Measurements from ENCODE around the gene BRINP2. TPM values are rescaled to one million over a fixed set of nuclear protein-coding genes. Genes with fewer than 3 reads are reported as not detected.

The BRINP2 gene
- polyA plus RNA-seq, 4 donors: 0.16 to 1.1 (median 0.60) TPM

DNA sequence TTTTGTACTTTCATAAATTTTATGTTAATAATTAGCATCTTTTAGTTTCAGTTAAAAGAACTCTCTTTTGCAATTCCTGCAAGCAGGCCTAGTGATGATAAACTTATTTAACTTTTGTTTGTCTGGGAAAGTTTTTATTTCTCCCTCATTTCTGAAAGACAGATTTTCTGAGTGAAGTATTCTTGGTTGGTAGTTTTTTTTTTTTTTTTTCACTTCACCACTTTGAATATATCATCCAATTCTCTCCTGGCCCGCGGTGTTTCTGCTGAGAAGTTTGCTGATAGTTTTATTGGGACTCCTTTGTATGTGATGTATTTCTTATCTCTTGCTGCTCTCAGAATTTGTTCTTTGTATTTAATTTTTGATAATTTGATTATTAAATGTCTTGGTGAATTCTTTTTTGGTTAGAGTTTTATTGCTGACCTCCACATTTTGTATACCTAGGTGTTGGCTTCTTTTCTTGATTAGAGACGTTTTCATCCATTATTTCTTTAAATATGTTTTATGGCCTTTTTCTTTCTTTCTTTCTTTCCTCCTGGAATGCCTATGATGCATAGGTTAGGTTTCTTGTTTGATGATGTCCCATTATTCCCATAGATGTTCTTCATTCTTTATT, 45.9 kb downstream of the BRINP2 start:
- DNase-seq (ENCODE audit: low read depth in 4 of 4, low spot score in 3 of 4): no peak

DNA sequence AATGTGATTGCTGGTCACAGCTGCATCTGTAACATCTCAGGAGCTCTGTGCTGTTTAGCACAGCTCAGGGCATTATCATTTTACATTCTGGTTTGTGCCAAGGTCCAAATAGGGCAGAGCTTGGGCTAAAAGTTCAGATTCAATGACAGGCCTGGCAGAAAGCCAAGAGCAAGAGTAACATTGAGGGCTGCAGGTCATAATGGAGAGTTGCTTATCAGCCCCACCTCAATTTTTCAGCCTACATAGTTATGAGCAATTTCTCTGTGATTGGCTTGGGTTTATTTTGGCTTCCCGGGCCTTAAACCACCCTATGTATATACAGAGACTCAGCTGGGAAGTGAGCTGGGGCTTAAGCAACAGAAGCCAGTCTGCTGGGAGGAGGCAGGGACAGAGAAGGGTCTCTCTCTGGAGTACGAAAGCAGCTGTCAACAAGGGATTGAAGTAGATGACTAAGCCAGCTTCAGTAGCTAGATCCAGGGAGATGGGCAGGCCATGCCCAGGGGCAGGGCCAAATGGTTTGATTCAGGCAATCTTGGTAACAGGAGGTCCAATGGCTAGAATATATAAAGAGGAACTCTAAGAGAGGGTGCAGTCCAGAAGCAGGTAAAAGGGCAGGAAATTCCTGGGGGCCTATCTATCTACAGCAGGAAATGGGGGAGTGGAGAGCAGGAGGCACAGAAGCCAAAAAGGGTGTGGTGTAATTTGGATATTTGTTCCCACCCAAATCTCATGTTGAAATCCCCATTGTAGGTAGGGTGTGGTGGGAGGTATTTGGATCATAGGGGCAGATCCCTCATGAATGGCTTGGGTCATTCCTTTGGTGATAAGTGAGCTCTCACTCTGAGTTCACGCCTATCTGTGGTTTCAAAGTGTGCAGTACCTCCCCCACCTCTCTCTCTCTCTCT, 49.0 kb downstream of the BRINP2 start:
- DNase-seq (ENCODE audit: low read depth in 4 of 4, low spot score in 3 of 4): no peak

DNA sequence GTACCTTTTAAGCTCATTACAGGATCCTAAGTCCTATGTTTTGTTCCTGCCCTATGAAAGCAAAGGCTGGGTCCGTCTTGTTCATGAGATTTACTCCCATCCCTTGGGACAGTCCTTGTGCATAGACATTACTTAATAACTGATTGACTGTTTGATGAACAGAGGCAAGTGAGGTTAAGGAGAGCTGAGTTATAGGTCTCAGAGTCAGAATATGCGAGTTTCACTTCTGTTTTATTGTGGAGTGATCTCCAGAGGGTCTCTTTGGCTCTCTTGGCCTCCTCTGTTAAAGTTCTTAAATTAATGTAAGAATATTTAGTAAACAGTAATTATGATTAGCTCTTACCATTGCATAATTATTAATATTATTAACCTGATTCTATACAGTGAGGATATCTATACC, 52.6 kb downstream of the BRINP2 start:
- no peak for DNase-seq (ENCODE audit: low read depth in 4 of 4, low spot score in 3 of 4)

DNA sequence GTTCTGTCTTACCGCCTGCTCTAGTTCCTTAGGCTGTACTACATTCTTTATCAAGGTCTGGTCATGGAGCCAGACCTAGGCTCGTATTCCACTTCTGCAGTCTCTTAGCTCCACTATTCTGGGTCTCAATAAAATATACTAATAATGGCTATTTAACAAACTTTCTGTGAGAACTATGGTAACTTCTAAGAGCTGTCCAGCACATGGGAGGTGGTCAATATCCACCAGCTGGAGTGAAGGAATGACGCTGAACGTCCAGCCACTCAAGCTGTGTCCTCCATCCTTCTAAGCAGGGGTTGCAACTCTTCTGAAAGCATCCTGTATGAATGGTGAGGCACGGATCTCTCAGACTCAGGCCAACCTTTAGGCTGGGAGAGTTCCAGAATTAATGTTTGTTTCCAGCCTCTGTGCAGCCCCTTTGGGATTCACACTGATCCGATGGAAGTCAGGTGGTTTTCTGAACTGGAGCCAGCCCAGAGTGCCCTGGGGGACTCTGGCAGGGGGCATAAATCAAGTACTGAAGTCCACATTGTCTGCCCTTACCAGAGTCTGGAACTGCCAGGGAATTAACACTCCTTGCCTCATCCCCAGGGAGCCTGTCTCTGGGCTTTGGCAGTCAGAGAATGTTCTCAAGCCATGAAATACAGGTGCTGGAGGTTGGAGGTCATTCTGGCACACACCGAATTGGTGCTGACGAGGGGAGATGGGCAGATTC, 57.4 kb downstream of the BRINP2 start:
- no peak for DNase-seq (ENCODE audit: low read depth in 4 of 4, low spot score in 3 of 4)

DNA sequence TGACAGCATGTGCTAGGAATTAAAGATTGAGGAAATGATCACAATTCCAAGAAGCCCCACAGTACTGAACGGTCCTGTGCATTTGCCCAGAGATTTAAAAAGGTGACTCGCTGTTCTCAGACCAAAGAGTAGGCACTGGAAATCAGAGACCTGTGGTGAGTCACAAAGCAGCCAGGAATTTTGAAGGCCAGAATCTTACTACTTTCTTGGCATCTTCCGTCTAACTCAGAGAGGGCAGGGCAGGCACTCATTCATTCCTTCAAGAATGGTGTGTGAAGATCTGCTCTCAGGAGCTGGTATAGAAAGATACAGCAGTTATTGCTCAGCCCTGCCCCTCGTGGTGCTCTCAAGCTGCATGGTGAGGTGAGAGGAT, 57.9 kb downstream of the BRINP2 start:
- DNase-seq (ENCODE audit: low read depth in 4 of 4, low spot score in 3 of 4): no peak

DNA sequence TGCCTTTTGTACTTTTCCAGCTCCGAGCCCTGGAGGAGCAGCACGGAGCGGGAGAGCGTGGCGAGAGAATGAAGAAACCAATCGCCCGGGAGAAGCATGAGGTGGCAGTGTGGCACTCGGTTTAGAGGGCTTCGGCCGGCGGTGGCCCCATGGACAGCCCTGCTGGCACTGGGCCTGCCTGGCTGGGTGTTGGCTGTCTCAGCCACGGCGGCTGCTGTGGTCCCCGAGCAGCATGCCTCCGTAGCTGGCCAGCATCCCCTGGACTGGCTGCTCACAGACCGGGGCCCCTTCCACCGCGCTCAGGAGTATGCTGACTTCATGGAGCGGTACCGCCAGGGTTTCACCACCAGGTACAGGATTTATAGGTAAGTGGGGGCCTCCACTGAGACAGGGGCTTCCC, 59.0 kb downstream of the BRINP2 start:
- no peak for DNase-seq (ENCODE audit: low read depth in 4 of 4, low spot score in 3 of 4)

DNA sequence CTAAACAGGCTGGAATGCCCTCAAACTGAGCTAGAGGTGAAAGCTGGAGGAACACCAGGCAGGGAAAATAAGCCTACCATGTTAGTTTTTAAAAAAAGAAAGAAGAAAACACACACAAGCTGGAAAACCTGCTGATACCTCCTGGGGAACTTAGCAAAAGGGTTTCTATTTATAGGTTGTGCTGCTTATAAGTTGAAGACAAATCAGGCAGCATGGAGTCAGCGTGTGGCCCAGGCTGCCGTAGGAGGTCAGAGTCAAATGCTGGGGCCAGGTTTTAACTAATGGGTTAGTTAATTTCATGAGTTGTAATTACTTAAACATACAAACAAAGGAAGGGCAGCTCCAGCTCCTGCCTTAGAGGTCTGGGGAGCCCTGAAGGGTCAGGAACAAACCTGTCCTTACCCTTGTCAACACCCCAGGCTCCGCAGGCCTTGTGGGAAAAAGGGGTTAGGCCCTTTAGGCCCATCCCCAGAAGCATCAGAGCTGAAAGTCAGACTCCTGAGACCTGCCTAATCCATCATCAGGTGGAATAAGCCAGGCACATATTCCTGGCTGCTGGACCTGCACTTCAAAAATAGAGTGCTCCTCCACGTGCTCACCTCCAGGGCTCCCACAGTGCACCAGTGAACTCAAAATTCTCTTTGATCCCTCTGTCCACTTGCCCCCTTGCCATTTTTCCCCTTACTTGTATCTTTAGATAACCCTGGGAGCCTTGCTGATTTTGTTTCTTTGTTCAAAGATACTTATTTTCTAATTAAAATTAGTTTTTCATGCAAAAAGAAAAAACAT, 59.7 kb downstream of the BRINP2 start:
- no peak for DNase-seq (ENCODE audit: low read depth in 4 of 4, low spot score in 3 of 4)

DNA sequence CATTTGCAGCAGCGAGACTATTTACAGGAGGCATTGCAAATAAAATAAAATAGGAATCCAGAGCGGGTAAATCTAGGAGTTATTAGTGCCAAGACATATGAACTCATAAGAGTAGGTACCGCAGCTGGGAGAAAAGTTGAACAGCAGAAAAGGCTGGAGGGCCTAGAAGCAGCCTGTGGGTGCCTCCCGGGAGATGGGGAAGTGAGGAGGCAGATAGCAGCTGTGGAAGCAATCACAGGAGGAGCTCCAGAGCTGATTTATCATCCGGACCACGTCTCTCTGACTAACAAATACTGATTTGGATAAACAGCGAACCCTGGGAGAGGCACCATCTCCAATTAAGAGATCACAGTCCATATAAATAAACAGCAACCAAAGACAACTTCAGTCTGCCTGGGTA, 64.6 kb downstream of the BRINP2 start:
- DNase-seq (ENCODE audit: low read depth in 4 of 4, low spot score in 3 of 4): no peak

DNA sequence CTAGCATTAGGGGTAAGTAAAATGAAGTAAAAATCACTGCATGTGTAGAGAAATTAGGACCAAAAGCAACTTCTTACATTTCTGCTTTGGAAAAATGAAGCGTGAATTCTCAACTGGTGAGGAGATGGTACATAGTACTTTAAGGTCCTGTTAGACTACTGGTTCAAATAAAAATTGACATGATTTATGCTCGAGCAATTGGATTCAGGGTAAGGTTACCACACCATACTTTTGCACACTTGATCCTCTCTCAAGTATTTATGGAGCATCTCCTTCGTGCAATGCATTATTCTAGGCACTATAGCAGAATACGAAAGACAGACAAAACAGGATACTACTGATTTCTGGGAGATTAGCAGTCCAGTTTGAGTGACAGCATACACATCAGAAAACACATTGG, 66.2 kb downstream of the BRINP2 start:
- DNase-seq (ENCODE audit: low read depth in 4 of 4, low spot score in 3 of 4): no peak

DNA sequence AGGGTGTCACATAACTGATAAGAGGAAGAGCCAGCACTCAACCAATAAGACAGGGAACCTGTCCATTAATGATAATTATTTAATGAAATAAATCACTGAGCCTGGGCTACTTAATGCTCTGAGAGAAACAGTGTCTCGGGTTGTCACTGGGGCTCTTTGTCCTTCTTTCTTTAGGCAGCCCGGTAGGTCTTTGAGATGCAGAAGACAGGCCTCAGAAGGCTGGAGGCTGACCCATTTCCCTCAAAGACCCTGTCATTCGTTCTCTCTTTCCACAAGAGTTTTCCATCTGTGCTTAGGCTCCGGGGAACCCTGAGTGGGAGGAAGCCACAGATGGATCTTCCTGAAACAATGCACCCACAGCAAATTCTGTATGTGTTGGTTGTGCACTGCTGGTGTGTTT, 68.2 kb downstream of the BRINP2 start:
- DNase-seq (ENCODE audit: low read depth in 4 of 4, low spot score in 3 of 4): no peak

DNA sequence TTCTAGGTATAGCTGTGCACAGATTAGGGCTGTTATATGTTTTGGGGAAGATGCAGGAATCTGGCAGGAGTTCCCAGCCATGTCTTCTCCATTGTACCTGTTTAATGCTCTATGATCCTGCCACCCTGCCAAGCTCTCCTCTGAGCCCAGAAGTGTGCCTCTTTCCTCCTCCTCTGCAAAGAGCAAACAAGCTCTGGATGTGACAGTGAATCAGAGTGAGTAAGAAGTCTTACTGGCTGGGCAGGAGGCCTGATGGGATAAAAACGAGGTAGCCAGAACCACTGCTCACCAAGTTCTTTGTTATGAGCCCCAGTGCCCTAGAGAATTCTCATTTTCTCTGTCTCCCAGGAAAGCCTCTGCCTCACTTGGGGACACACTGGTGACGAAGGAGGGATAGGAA, 69.0 kb downstream of the BRINP2 start:
- DNase-seq (ENCODE audit: low read depth in 4 of 4, low spot score in 3 of 4): no peak

DNA sequence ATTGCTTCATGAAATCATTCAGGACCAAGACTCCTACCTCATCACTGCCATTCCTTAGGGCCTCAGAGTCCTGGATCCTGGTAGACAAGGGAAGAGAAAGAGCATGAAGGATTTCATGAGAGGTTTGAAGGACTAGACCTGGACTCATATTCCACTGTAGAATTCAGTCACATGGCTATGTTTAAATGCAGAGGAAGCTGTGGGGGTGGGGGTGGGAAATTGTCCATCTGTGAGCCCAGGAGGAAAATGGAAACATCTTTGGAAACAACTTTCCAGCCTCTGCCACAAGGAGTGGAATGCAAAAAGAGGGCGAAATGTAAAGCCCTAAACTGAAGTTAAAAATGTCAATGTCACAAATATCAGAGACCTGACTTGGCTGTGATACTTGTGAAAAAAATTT, 73.0 kb downstream of the BRINP2 start:
- DNase-seq (ENCODE audit: low read depth in 4 of 4, low spot score in 3 of 4): no peak

DNA sequence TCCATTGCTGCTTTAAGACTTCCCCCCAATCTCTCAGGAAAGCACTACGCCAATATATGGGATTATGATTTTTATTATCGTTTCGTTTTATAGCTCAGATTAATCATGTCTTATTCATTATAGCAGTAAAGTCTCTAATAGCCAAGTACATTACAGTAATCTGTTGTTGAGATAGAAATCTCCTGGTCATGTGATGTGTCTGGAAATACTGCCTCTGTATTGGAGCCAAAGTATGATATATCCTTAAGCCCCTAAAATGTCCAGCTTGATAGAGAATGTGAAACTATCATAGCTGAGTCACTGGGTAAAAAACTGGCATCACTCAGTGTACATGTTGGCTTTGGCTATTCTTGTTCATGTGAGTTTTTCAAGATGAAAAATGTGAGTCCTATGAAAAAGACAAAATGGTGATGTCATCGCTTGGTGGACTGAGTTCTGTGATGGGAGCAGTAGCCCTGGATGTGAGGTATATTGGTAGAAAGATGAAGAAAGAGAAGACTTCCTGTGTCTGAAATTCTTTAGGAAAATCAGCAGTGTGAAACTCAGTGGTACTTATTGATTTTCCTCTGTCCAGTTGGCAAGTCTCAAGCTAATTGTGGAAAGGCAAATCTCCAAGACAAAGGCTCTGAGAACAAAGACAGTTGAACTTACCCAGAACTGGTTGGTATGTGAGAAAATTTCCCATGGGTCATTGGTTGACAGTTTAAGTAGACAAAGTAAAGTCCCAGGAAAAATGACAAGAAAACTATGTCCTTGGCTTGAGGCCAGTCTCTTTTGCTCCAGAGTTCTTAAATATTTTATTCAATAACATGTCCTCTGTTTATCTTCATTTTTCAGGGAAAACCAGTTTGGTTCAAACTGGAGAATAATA, 76.2 kb downstream of the BRINP2 start:
- DNase-seq (ENCODE audit: low read depth in 4 of 4, low spot score in 3 of 4): no peak

DNA sequence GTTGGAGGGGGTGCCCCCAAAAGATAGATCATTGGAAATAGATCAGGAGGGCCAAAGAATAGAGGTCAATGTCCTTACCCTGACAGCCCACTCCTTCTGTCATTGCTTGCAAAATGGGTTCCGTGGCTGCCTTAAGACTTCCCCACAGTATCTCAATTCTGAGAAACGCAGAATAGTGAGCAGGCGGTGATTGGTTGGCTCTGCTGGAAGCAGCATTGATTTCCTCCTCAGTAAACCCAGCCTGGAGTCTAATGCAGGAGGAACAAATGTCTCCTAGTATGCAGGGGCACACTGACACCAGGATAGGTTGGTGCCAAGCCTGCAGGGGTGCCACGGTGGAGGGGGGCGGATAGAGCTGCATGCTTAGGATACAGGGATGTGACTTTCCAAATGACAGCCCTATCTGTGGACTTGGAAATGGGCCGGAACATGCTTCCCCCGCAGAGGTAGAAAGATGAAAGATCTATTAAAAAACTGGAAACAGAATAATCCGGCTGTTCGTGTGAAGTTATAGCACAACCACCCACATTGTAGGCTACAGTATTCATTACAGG, 76.9 kb downstream of the BRINP2 start:
- no peak for DNase-seq (ENCODE audit: low read depth in 4 of 4, low spot score in 3 of 4)

DNA sequence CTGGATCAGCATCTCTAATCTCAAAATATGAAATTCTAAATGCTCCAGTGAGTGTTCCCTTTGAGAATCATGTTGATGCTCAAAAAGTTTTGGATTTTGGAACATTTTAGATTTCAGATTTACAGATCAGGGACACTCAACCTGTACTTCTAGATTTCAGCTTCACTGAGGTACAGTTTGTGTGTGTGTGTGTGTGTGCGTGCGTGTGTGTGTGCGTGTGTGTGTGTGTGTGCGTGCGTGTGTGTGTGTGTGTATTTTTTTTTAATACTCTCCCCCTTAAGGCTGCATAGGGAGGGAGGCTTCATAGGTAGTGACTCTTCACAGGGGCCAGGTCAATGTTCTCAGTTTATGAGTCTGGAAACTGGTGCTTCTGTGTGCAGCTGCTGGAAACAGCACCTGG, 77.5 kb downstream of the BRINP2 start:
- no peak for DNase-seq (ENCODE audit: low read depth in 4 of 4, low spot score in 3 of 4)

DNA sequence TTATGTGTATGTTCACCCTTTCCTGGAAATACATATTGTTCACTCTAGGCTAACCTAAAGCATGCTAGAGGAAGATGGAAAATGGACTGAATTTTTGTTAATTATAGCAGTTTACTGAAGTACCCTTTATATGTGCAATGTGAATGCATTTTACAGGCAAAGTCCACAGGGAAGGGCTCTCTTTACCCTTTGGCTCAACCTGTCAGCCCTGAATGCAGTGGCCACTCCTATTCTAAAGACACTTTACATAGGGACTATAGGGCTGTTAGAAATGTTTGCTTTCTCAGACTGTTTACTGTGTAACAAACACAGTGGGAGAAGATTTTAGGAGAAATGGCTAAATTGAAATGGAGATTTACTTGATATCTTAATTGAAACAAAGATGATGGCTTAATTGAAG, 78.5 kb downstream of the BRINP2 start:
- DNase-seq (ENCODE audit: low read depth in 4 of 4, low spot score in 3 of 4): no peak

DNA sequence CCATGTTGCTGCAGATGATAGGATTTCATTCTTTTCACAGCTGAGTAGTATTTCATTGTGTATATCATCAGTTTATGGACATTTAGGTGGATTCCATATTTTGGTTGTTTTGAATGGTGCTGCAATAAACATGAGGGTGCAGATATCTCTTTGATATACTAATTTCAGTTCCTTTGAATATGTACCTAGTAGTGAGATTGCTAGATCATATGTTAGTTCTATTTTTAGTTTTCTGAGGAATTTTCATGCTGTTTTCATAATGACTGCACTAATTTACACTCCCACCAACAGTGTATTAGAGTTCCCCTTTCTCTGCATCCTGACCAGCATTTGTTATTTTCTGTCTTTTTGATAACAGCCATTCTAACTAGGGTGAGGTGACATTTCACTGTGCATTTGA, 82.1 kb downstream of the BRINP2 start:
- DNase-seq (ENCODE audit: low read depth in 4 of 4, low spot score in 3 of 4): no peak

DNA sequence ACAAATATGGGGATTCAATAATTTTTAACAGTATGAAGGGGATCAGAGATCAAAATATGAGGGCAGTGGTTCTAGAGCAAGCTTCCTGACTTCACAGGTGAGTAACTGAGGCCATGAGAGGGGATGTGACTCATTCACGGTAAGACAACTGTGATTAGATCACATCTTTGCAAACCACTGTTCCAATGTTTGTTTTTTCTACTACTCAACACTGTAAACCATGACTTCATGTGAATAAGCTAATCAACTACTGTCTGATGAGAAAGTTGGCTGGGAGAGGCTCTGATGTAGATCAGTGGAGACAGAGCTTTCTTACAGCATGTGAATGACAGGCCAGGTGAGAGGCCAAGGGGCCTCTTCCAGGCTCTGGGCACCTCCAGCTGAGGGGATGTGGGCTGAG, 84.7 kb downstream of the BRINP2 start:
- DNase-seq (ENCODE audit: low read depth in 4 of 4, low spot score in 3 of 4): no peak

DNA sequence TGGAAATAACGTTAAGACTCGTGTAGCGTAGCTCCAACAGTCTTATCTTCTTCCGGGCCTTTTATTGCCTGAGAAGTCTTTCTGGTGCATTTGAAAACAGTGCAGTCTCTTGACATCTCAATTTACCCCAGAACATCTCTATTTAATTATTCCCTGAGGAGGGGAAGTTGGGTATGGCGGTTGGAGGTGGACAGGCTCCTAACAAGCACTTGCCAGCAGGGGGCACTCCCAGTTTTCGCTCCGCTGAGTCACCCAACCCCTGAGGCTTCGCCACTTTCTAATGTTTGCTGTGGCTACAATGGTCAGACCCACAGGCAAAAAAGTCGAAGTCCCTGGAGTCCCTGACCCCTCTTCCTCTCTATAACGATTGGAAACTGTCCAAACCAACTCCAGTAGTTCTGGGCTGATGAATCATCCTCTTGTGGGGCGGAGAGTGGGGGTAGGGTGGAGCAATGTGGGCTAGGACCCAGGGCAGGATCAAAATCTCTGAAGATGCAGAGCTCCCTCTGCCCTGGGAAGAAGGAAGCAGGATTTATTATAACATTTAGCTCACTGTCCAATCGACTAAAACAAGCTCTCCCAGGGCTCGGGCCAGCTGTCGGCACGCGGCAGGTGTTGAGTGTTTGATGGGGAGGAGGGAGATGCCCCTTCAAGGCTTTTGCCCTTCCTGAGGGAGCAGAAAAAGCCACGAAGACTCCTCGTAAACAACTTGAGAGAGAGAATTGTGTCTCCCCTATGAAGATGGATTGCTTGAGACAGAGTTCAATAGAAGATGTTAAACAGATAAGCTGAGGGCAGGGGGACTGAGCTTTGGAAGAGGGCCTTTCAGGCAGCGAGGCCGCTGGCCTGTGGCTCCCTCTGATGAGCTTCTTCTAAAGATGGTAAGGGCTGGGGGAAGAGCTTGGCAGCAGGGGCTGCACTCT, 85.7 kb downstream of the BRINP2 start:
- no peak for DNase-seq (ENCODE audit: low read depth in 4 of 4, low spot score in 3 of 4)

All from left renal pelvis (tissue), 4 donors.